Endometrial microvascular endothelial cells (primary cell): ENCODE results near the gene RNF217. TPM values are rescaled to one million over a fixed set of nuclear protein-coding genes. Genes with fewer than 3 reads are reported as not detected.
"Not testable (repeated sequence)": the region's sequence is repeated elsewhere in the genome, so short reads cannot be mapped to it uniquely, and the experiment has no call there.

ENCODE experiments used
- in situ Hi-C: cut with HindIII; loops from 2 replicates; pipeline ENCODE4 v1.10.0; 2017; ENCODE audit warnings: low sequenced_read_pairs, low pct_unique_long_range_greater_than_20kb; ENCODE audit errors: inconsistent ontology term
- total RNA-seq: library from RNA; depleted of rRNA; stranded (reverse); fragments of >200 nt; gene quantifications from one replicate; pipeline ENCODE4 v1.2.3, GENCODE V29; 2015; ENCODE audit errors: inconsistent ontology term

Gene RNF217, protein sequence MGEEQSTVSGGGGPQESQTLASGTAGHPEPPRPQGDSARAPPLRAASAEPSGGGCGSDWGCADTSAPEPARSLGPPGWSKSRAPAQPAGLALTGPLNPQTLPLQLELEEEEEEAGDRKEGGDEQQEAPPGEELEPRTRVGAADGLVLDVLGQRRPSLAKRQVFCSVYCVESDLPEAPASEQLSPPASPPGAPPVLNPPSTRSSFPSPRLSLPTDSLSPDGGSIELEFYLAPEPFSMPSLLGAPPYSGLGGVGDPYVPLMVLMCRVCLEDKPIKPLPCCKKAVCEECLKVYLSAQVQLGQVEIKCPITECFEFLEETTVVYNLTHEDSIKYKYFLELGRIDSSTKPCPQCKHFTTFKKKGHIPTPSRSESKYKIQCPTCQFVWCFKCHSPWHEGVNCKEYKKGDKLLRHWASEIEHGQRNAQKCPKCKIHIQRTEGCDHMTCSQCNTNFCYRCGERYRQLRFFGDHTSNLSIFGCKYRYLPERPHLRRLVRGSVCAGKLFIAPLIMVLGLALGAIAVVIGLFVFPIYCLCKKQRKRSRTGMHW
- 7.2 TPM for total RNA-seq

DNA sequence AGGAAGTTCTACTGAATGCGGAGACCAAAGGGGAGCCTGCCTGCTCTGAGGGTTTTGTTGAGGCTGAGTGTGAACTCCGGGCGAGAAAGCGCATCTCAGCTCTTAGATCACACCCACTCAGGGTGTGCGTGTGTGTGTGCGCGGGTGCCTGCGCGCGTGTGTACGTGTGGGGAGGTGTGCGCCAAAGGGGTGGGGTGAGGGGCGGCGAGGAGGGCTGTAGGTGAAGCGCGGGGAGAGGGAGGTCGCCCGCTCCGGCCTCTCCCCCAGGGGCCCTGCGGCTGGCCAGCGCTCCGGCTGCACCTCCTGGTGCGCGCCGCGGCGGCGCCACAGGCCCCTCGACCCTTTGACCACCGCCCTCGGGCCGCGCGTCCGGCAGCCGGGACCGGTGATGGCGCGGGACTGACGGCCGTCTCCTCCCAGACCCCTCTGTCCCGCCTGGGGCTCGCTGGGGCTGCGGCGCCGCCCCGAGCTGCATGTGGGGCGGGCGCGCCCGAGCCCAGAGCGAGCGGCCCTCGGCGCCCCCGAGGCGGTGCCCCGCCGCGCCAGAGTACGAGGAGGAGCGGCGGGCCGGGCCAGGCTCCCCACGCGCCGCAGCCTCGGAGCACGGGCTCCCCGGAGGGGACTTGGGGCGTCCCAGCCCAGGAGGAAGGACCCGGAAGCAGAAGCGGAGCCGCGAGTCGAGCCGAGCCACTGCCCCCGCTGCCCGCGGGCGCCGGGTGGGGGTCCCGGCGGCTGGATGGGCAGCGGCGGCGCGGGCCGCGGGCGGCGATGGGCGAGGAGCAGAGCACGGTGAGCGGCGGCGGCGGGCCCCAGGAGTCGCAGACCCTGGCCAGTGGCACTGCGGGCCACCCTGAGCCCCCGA, at the start of gene RNF217:
Gene RNF217 (plus strand): TSS at position 661 of the 862 bp plus-strand sequence. CDS start 108 bp downstream, at position 769.
- in situ Hi-C loops = no loop called here

DNA sequence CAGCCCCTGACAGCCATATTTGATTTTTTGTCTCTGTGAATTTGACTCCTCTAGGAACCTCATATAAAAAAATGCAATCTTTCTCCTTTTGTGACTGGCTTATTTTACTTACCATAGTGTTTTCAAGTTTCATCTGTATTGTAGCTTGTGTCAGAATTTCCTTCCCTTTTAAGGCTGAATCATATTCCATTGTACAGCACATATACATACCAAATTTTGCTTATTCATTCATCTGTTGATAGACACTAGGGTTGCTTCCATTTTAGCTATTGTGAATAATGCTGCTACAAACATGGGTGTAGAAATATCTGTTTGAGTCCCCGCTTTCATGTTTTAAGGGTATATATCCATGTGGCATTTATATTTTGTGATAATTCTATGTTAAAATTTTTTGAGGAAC, 49.2 kb upstream of the RNF217 start:
- in situ Hi-C loops = no loop called here

DNA sequence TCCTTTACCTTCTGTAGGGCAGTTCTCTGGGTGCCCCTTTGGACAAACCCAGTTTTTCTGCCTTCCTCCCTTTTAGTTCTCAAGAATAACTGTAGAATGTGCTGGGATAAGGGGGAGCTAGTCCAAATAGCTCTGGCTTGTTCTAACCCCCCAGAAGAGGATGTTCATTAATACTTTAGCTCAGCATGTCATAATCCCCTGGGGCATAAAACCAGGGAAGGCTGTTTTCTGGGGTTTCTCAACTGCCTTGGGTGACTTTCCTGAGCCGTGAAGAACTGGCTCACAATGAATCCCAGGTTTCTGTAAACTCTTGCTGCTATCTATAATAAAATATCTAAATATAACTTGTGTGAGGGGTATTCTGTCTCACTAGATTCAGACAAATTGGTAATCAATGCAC, 44.5 kb upstream of the RNF217 start:
- in situ Hi-C loops = no loop called here

DNA sequence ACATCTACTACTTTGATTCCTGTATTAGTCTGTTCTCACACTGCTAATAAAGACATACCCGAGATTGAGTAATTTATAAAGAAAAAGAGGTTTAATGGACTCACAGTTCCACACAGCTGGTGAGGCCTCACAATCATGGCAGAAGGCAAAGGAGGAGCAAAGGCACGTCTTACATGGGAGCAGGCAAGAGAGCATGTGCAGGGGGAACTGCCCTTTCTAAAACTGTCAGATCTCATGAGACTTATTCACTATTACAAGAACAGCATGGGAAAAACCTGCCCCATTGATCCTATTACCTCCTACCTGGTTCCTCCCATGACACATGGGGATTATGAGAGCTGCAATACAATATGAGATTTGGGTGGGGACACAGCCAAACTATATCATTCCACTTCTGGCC, 42.5 kb upstream of the RNF217 start:
- in situ Hi-C loops = not testable (repeated sequence)

DNA sequence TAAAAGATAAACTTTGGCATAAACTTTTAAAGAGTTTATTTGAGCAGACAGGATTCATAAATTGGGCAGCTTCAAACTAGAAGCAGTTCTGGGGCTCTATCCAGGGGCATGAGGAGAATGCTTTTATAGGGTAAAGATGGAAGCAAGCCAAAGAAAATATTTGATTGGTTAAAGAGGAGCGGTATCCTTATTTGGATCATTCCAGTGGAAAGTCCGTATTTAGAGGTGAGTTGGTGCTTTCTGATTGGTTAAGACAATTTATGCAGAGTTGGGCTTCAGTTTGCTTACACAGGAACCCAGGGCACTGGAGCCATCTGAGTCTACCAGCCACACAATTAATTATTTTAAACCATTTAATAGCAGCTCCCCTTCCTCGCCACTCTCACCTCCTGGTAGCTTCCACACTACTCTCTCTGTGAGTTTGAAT, 37.9 kb upstream of the RNF217 start:
- in situ Hi-C loops = no loop called here

DNA sequence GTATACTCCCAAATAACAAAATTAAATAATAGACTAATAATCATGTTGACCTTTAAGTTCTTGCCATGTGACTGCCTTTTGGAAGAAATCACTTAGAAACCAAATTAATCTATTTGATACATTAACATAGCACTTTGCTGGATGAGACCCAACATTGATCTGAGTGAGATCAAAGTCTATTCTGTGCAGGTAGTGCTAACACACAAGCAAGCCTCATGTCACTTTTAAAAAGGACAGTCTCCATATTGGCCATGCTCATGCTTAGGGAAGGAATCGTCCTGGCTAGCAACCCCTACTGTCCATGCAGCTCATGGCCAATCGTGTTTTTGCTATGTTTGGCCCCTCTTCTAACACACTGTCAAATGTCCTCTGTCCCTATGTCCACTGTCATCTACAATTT, 35.8 kb upstream of the RNF217 start:
- in situ Hi-C loops = no loop called here

DNA sequence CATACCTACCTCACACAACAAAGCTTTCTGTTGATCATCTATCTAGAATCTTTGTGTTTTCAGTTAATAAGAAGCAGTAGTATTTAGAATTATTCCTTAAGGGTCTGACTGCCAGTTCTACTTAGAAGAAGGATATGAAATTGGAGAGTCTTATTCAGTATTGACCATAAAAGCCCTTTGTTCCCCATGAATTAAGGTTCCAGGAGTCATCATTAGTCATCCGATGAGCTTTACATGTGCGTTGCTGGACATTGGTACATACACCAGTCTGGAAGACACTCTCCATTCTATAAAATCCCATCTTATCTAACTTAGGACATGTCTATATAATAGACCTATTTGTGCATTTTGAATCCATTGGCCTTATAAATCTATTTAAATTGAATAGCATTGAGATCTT, 34.4 kb upstream of the RNF217 start:
- in situ Hi-C loops = no loop called here

DNA sequence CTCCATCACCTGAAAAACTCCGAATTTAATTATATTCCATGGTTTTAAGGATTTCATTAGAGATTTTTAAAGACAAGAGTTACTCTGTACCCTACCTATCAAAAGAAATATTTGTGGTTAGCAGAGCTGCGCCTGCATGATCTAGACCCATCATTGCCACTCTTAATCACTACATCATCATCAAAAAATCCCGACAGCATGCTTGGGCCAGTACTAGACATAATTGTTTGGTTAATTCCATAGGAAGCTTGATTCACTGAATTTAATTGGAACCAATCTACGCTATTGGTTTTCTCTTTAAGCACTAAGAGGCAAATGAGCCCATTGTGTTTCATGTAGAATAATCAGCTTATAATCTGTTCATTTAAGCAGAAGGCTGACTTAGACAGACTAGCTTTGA, 33.4 kb upstream of the RNF217 start:
- in situ Hi-C loops = no loop called here

DNA sequence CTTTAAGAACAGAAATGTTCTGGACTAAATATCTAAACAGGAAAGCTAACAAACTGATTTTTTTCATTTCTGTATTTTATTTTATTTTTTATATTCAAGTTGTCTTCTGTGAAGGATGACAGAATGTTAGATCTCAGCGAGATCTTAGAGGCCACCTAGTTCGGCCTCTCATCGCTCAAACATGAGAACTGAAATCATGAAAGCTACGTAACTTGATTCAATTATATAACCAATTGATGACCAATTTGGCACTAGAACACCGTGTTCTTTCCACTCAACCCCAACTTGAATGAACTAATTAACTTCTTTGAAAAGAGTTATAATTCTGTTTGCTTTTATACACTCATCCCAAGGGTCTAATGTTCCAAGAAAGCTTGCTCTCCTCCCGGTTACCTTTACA, 24.6 kb upstream of the RNF217 start:
- in situ Hi-C loops = no loop called here

DNA sequence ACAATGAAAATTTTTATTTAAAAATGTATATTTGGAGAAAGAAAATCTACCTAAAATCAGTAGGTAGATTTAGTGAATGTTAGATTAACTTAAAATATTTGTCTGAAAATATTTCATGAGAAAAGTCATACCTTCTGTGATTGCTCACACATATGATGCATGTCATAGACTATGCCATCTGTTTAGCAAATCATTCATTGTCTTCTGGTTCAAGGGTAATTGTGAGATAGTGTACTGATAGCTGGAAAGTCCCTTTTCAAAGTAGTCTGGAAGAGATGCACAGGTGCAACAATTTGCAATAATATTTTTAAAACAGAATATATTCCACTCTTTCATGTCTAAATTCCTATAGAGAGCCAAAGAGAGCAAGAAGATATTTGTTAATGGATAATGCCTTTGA, 21.0 kb upstream of the RNF217 start:
- in situ Hi-C loops = no loop called here

DNA sequence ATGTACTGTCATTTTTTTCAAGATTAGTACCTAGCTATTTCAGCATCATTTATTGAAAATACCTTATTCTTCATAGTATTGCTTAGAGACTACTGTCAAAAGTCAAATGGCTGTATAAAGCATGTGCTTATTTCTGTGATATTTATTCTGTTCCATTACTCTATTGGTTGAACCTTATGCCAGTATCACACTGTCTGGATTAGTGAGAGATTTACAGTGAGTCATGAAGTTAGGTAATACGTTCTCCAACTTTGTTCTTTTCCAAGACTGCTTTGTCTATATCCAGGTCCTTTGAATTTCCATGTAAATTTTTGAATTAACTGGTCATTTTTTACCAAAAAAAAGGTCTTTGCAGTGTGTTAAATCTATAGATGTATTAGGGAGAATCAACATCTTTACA, 18.6 kb upstream of the RNF217 start:
- in situ Hi-C loops = no loop called here

DNA sequence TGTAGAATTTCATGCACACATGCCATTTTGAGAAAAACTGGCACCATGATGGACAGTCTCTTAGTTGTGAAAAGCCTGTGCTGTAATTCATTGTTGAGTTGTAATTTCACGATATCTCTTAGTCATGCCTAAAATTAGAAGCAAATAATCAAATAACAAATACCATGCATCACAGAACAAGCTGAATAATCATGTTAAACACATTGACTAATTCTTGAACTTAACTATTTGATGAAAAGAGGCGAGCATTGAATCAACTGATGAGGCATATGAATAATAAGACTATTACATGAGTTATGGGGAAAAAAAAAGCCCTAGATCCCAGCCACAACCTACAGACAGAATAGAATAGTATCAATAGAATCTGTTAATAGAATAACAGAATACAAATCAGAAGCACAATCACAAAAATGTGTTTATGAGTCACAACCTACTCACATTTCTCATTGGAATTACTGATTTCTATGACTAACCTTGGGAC, 14.2 kb upstream of the RNF217 start:
- in situ Hi-C loops = no loop called here

DNA sequence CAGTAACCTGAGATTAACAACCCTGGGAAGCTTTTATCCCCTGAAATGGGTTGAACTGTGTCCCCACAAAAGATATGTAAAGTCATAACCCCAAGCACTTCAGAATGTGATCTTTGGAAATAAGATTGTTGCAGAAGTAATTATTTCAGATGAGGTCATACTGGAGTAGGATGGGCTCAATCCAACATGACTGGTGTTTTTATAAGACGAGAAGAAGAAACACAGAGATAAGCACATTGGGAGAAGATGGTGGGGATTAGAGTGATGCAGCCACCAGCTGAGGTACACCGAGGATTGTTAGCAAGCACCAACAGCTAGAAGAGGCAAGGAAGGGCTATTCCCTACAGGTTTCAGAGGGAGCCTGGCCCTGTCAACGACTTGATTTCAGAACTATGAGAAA, 12.5 kb upstream of the RNF217 start:
- in situ Hi-C loops = no loop called here

DNA sequence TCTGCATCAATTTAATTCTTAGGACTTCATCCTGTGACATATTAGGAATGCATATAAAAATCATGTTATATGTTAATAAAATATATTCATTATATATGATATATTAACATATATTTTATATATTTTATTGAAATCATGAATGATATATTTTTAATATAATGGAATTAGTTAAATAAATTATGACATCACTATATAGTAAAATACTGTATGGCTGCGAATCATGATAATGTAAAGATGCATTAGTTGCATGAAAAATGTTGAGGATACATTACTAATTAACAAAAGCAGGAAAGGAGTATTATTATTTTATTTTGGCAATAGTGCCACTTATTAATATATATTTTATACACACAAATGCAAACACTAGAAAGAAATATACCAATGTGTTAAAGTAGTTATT, 8.4 kb upstream of the RNF217 start:
- in situ Hi-C loops = no loop called here

DNA sequence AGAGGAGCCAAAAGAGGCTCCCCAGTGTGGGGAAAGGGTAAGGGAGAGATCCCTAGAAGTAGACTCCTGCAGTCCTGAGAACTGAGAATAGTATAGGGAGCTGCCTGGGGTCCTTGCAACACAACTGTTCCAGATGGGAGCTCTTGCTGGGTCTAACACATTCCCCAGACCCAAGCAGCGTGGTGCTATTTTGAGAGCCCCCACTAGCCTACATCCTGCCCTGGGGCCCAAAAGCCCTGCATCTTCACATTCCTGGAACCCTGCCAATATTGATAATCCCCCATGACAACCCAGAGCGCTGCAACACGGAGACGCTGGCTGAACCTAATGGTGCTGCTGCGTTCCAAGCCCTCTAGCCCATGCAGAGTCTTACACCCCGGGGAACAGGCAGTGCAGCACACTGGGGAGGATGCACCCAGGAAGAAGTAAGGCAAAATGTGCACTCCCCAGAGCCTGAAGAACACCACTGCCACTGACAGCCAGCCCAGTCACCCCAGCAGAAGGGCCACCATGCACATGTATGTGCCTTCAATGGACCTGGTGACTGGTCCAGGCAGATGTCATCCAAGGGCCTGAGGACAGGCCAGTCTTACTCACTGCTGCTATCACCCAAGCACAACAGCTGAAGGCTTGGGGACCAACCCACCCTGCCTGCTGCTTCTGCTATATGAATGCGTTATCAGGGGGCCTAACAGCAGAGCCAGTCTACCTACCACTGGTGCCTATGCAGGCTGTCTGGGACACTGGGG, 7.0 kb upstream of the RNF217 start:
- in situ Hi-C loops = no loop called here

DNA sequence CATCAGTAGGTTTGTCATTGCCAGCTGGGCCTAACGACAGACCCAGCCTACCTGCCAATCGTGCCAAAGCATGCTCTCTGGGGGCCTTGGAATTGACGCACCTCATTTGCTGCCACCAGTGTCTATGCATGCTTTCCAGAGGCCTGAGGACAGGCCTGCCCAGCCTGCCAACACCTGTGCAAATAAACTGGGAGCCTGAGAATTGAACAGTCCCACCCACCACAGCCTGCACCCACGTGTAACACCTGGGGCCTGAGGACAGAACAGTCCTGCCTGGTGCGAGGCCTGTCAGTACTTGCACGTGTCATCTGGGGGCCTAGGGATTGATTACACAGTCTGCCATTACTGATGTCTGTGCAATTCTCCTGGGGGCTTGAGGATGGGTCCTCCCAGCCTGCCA, 6.2 kb upstream of the RNF217 start:
- in situ Hi-C loops = no loop called here

DNA sequence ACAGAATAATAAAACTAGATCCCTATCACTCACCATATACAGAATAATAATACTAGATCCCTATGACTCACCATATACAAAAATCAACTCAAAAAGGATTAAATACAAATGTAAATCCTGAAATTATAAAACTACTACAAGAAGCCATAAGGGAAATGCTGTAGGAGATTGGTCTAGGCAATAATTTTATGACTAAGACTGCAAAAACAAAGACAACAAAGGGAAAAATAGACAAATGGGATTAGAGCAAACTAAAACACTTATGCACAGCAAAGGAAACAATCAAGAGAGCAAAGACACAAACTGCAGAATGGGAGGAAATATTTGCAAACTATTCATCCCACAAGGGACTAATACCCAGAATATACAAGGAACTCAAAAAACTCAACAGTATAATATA, 4.1 kb upstream of the RNF217 start:
- in situ Hi-C loops = no loop called here

DNA sequence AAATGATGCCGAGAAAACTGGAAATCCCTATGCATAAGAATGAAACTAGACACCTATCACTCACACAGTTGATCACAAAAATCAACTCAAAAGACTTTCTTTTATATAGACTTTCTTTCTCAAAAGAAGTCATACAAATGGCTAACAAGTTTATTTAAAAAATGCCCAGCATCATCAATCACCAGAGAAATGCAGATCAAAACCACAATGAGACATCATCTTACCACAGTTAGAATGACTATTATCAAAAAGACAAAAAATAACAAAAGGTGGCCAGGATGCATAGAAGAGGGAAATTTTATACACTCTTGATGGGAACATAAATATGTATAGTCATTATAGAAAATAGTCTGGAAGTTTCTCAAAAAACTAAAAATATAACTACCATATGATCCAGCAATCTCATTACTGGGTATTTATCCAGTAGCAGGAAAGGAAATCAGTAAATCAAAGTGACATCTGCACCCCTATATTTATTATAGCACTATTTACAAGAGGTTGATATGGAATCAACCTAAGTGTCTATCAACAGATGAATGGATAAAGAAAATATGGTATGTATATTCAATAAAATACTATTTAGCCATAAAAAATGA, 3.4 kb upstream of the RNF217 start:
- in situ Hi-C loops = no loop called here
